PC-3 (cell line): ENCODE results near the gene REXO1. TPM values are rescaled to one million over a fixed set of nuclear protein-coding genes. Genes with fewer than 3 reads are reported as not detected.
"Not testable (repeated sequence)": the region's sequence is repeated elsewhere in the genome, so short reads cannot be mapped to it uniquely, and the experiment has no call there.

Experiments
- ATAC-seq: fragments of 200-7000 bp; cut with Tn5 transposase; 2 replicates; pipeline ENCODE4 v1.9.1; 2020; ENCODE audit warnings: mild to moderate bottlenecking, moderate library complexity
- BruUV-seq: library from RNA; stranded (reverse); fragments of 400-500 nt; replicated peaks from 2 replicates; lab custom pipeline; 2021; lab: Mats Ljungman, UMichigan
- CTCF ChIA-PET: fragments of 300-600 bp; sonication (Branson Sonifier 250); formaldehyde crosslinking; loops from one replicate; lab custom pipeline; 2022; ENCODE audit warnings: antibody characterized with exemption; lab: Charles Lee
- POLR2A ChIA-PET: fragments of 300-600 bp; sonication (Branson Sonifier 250); formaldehyde crosslinking; loops from one replicate; lab custom pipeline; 2022; ENCODE audit warnings: antibody characterized with exemption; ENCODE audit not compliant: unreplicated experiment; lab: Charles Lee
- DNase-seq: peaks from one replicate; pipeline ENCODE4 v3.0.0-alpha.2; 2015
- H2AFZ ChIP-seq: fragments of 300-600 bp; sonication (generic); 2 replicates; pipeline ENCODE4 v1.6.0; 2016; ENCODE audit warnings: antibody characterized with exemption, low read length
- H3F3A ChIP-seq: fragments of 300-600 bp; sonication (generic); one replicate; pipeline ENCODE4 v1.6.0; 2017; ENCODE audit warnings: antibody characterized with exemption, low read length, control low read depth, mild to moderate bottlenecking; ENCODE audit not compliant: unreplicated experiment
- H3K27ac ChIP-seq: fragments of 300-600 bp; sonication (generic); 2 replicates; pipeline ENCODE4 v1.5.1; 2016; ENCODE audit warnings: mild to moderate bottlenecking, low read length
- H3K27me3 ChIP-seq: fragments of 300-600 bp; sonication (generic); 2 replicates; pipeline ENCODE4 v1.6.1; 2016; ENCODE audit warnings: low read length, mixed read lengths
- H3K36me3 ChIP-seq: fragments of 300-600 bp; sonication (generic); 2 replicates; pipeline ENCODE4 v1.6.1; 2016; ENCODE audit warnings: low read depth, mixed run types, low read length, mixed read lengths
- H3K4me1 ChIP-seq: fragments of 300-600 bp; sonication (generic); 2 replicates; pipeline ENCODE4 v1.5.1; 2016; ENCODE audit warnings: low read length; ENCODE audit not compliant: insufficient read depth
- H3K4me2 ChIP-seq: fragments of 300-600 bp; sonication (generic); 2 replicates; pipeline ENCODE4 v1.6.0; 2016; ENCODE audit warnings: low read length
- H3K4me3 ChIP-seq: fragments of 300-600 bp; sonication (generic); 2 replicates; pipeline ENCODE4 v1.5.1; 2016; ENCODE audit warnings: mild to moderate bottlenecking, low read length, mixed read lengths
- H3K79me2 ChIP-seq: fragments of 300-600 bp; sonication (generic); 2 replicates; pipeline ENCODE4 v1.6.1; 2017; ENCODE audit warnings: low read length, mixed read lengths
- H3K9ac ChIP-seq: fragments of 300-600 bp; sonication (generic); 2 replicates; pipeline ENCODE4 v1.6.0; 2016; ENCODE audit warnings: mild to moderate bottlenecking, low read length
- H3K9me2 ChIP-seq: fragments of 300-600 bp; sonication (generic); replicated peaks from 2 replicates; pipeline ENCODE4 v1.6.1; 2016; ENCODE audit warnings: mixed run types, low read length, mixed read lengths
- H3K9me3 ChIP-seq: fragments of 300-600 bp; sonication (generic); 2 replicates; pipeline ENCODE4 v1.6.1; 2016; ENCODE audit warnings: low read length, mixed read lengths
- H4K20me1 ChIP-seq: fragments of 300-600 bp; sonication (generic); 2 replicates; pipeline ENCODE4 v1.6.1; 2016; ENCODE audit warnings: low read length, mixed read lengths
- EZH2 ChIP-seq: fragments of 300-600 bp; sonication (generic); IDR thresholded peaks from one replicate; pipeline ENCODE4 v1.6.1; 2017; ENCODE audit warnings: antibody characterized with exemption, mild to moderate bottlenecking, low read length; ENCODE audit not compliant: unreplicated experiment
- EZH2phosphoT487 ChIP-seq: fragments of 300-600 bp; sonication (generic); IDR thresholded peaks from 2 replicates; pipeline ENCODE4 v1.6.1; 2018; ENCODE audit warnings: mild to moderate bottlenecking, antibody characterized with exemption, low read length, borderline replicate concordance
- intact Hi-C: fragments of 100-400 bp; cut with micrococcal nuclease; formaldehyde crosslinking; loops from 2 replicates; pipeline ENCODE4 v1.9.0; 2023
- total RNA-seq: library from RNA; depleted of rRNA; stranded (reverse); fragments of >200 nt; gene quantifications from 2 replicates; pipeline ENCODE4 v1.2.3, GENCODE V29; 2014
- TF ChIP-seq, protein P1 (sequence below): fragments of 300-600 bp; sonication (generic); conservative IDR thresholded peaks from 2 replicates; pipeline ENCODE4 v1.5.1; 2017; ENCODE audit warnings: antibody characterized with exemption, low read depth, mild to moderate bottlenecking, low read length

Gene REXO1
- total RNA-seq, 1 experiment from 2014 or later: 21.4 TPM

DNA sequence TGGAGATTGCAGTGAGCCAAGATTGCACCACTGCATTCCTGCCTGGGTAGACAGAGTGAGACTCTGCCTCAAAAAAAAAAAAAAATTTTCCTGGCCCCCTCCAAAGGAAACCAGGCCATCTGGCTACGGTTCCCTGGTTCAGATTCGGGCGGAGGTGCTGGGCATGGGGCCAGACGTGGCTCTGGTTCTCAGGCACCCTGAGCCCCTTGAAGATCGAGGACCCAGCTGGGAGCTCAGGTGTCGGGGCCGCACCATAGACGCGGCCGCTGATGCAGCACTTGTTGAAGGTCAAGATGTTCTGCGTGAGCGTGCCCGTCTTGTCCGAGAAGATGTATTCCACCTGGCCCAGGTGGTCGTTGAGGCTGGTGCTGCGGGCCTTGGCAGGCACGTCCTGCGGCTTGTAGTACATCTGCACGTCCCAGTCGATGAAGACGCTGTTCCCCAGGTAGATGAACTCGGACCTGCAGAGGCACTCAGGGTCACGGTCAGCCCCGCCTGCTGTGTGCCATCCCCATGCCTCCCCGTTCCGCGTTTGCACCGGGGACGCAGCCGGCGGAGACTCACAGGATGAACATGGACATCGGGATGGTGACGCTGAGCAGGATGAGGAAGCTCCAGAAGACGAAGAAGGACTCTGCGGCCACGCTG is 48.5 kb downstream of the REXO1 start:
- no peaks in the 10 kb centered on the region for H3K27me3 ChIP-seq
- no peaks in the 10 kb centered on the region for H3K79me2 ChIP-seq
- no peak overlapping the region for H3K4me2 ChIP-seq
- POLR2A ChIA-PET: no interaction called here
- no peaks in the 10 kb centered on the region; the same call in 1 of the 2 replicates for H3K4me1 ChIP-seq
- CTCF ChIA-PET: no interaction called here
- ATAC-seq (no peak), DNase-seq (no peak)
- intact Hi-C loops: no loop called here
- no peak overlapping the region for H3K4me3 ChIP-seq
- H3K36me3 ChIP-seq: no peaks in the 10 kb centered on the region
- no peaks in the 10 kb centered on the region for H3K9me2 ChIP-seq
- no peak overlapping the region for H3K9ac ChIP-seq
- no peak overlapping the region for H2AFZ ChIP-seq
- no peaks in the 10 kb centered on the region for H3F3A ChIP-seq
- BruUV-seq: no TSS peak
- H3K27ac ChIP-seq: no peak overlapping the region
- no peaks in the 10 kb centered on the region for H4K20me1 ChIP-seq
- H3K9me3 ChIP-seq: no peaks in the 10 kb centered on the region
- TF ChIP-seq EZH2: no peak
- TF ChIP-seq, protein P1, sequence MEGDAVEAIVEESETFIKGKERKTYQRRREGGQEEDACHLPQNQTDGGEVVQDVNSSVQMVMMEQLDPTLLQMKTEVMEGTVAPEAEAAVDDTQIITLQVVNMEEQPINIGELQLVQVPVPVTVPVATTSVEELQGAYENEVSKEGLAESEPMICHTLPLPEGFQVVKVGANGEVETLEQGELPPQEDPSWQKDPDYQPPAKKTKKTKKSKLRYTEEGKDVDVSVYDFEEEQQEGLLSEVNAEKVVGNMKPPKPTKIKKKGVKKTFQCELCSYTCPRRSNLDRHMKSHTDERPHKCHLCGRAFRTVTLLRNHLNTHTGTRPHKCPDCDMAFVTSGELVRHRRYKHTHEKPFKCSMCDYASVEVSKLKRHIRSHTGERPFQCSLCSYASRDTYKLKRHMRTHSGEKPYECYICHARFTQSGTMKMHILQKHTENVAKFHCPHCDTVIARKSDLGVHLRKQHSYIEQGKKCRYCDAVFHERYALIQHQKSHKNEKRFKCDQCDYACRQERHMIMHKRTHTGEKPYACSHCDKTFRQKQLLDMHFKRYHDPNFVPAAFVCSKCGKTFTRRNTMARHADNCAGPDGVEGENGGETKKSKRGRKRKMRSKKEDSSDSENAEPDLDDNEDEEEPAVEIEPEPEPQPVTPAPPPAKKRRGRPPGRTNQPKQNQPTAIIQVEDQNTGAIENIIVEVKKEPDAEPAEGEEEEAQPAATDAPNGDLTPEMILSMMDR: no peak

DNA sequence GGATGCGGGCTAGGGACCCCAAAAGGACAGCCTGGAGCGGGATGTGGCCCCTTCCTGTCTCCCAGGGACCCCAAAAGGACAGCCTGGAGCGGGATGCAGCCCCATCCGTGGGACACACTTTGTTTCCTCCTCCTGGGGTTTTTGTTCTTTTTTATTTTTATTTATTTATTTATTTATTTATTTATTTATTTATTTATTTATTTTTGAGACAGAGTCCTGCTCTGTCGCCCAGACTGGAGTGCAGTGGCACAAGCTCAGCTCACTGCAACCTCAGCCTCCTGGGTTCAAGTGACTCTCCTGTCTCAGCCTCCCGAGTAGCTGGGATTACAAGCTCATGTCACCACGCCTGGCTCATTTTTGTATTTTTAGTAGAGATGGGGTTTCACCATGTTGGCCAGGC is 51.0 kb downstream of the REXO1 start:
- POLR2A ChIA-PET, H3K4me3 ChIP-seq, CTCF ChIA-PET, H3K9ac ChIP-seq, H4K20me1 ChIP-seq, H3K9me3 ChIP-seq, H3K27me3 ChIP-seq, H3K27ac ChIP-seq, intact Hi-C loops, H3K79me2 ChIP-seq, H3K4me2 ChIP-seq, BruUV-seq, ATAC-seq, H3K9me2 ChIP-seq, H3F3A ChIP-seq, DNase-seq, H3K4me1 ChIP-seq, H2AFZ ChIP-seq, H3K36me3 ChIP-seq: not testable (repeated sequence)

DNA sequence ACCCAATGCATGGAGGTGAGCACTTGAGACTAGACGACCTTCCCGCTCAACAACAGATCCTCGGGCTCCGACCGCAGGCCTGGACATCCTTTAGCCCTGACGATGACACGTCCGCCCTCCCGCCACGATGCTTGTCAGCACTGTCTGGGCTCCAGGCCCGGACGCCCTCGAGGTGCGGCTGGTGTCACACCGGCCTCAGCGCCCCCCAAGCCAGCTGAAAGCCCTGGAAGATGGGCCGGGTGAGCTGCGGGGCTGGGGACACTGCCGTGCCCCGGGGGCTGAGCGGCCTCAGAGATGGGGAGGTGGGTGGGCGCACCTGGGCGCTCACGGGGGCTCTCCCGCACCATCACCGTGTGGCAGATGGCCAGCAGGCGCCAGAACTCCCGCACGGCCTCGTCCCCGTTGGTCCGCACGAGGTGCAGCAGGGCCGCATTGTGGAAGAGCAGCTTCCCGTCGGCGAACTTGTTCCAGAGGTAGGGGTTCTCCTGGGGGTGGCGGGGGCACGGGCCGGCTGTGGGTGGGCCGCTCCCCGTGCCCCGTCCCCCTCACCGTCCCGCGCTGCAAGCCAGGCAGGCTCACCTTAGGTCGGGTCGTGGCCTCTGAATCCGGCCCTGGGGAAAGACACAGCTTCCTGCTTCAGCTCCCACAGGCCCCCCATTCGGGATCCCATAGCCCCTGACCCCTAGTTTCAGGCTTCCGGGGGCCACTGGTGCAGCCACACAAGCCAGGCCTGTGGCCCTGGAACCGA is 51.7 kb downstream of the REXO1 start:
- ATAC-seq (peak; percentile 37), DNase-seq (no peak)
- Histone ChIP-seq H3K4me1 (no peaks in the 10 kb centered on the region; the same call in 1 of the 2 replicates), H3K9ac (no peak overlapping the region), H3K27me3 (no peaks in the 10 kb centered on the region), H3F3A (no peaks in the 10 kb centered on the region), H3K79me2 (no peaks in the 10 kb centered on the region), H3K36me3 (no peaks in the 10 kb centered on the region), H3K27ac (no peak overlapping the region), H3K4me3 (no peak overlapping the region), H4K20me1 (no peaks in the 10 kb centered on the region), H3K4me2 (no peak overlapping the region), H2AFZ (no peak overlapping the region), H3K9me2 (no peaks in the 10 kb centered on the region), H3K9me3 (no peaks in the 10 kb centered on the region)
- TF ChIP-seq EZH2 (no peak), EZH2phosphoT487 (no peak)
- TF ChIP-seq, protein P1: no peak
- ChIA-PET CTCF (interaction anchor here (0.6 kb wide), 1 partner anchor 20 kb away, joined by 3 read pairs; no protein-coding TSS in a partner anchor), POLR2A (no interaction called here)
- intact Hi-C loops: no loop called here
- BruUV-seq: no TSS peak
